ENCODE data around the gene EFCC1.

Gene EFCC1

GRCh38 chr3:128994581-128995546, 6.2 kb upstream of the EFCC1 start:
- DNase-seq (ENCODE audit: low read depth, low spot score): no peak

- DNase-seq (ENCODE audit: low read depth, low spot score): no peak
Observed at GRCh38 chr3:128995737-128996136, 5.4 kb upstream of the EFCC1 start.

GRCh38 chr3:128996200-128996599, 4.9 kb upstream of the EFCC1 start:
- DNase-seq (ENCODE audit: low read depth, low spot score): no peak

- no peak for DNase-seq (ENCODE audit: low read depth, low spot score)
Observed at GRCh38 chr3:128996726-128997125, 4.4 kb upstream of the EFCC1 start.

- DNase-seq (ENCODE audit: low read depth, low spot score): no peak
Observed at GRCh38 chr3:128997486-128998133, 3.5 kb upstream of the EFCC1 start.

- no peak for DNase-seq (ENCODE audit: low read depth, low spot score)
Observed at GRCh38 chr3:128998561-128998960, 2.5 kb upstream of the EFCC1 start.

- DNase-seq (ENCODE audit: low read depth, low spot score): no peak
Observed at GRCh38 chr3:128999102-128999501, 2.0 kb upstream of the EFCC1 start.

- DNase-seq (ENCODE audit: low read depth, low spot score): no peak
Observed at GRCh38 chr3:129000742-129001100, 383 bp upstream of the EFCC1 start.

GRCh38 chr3:129001806-129002572, 885 bp downstream of the EFCC1 start:
- no peak for DNase-seq (ENCODE audit: low read depth, low spot score)

GRCh38 chr3:129002573-129003569, 1.8 kb downstream of the EFCC1 start:
- DNase-seq (ENCODE audit: low read depth, low spot score): no peak

- no peak for DNase-seq (ENCODE audit: low read depth, low spot score)
Observed at GRCh38 chr3:129003578-129004112, 2.5 kb downstream of the EFCC1 start.

GRCh38 chr3:129004639-129005295, 3.7 kb downstream of the EFCC1 start:
- DNase-seq (ENCODE audit: low read depth, low spot score): no peak

GRCh38 chr3:129005526-129006303, 4.6 kb downstream of the EFCC1 start:
- no peak for DNase-seq (ENCODE audit: low read depth, low spot score)

GRCh38 chr3:129006864-129007263, 5.8 kb downstream of the EFCC1 start:
- DNase-seq (ENCODE audit: low read depth, low spot score): no peak

- DNase-seq (ENCODE audit: low read depth, low spot score): no peak
Observed at GRCh38 chr3:129007792-129008191, 6.7 kb downstream of the EFCC1 start.

GRCh38 chr3:129009266-129009665, 8.2 kb downstream of the EFCC1 start:
- no peak for DNase-seq (ENCODE audit: low read depth, low spot score)

GRCh38 chr3:129010310-129010956, 9.3 kb downstream of the EFCC1 start:
- DNase-seq (ENCODE audit: low read depth, low spot score): no peak

GRCh38 chr3:129013491-129013891, 12.4 kb downstream of the EFCC1 start:
- DNase-seq (ENCODE audit: low read depth, low spot score): no peak

- DNase-seq (ENCODE audit: low read depth, low spot score): no peak
Observed at GRCh38 chr3:129014148-129014547, 13.0 kb downstream of the EFCC1 start.
